Epithelial cell of proximal tubule (primary cell): Measurements from ENCODE around the gene HINT1. TPM values are rescaled to one million over a fixed set of nuclear protein-coding genes. Genes with fewer than 3 reads are reported as not detected.
A peak's percentile ranks its signal among the peaks of the same experiment; 100 is the strongest.

Source experiments
- DNase-seq: peaks from one replicate; pipeline ENCODE4 v3.0.0-alpha.2; 2011; ENCODE audit warnings: low read depth
- H3K4me3 ChIP-seq: 2 replicates; pipeline ENCODE4 v1.5.1; 2011; ENCODE audit warnings: low read depth, mild to moderate bottlenecking, low read length
- CTCF ChIP-seq: conservative IDR thresholded peaks from 2 replicates; pipeline ENCODE4 v1.5.1; 2012; ENCODE audit warnings: low read depth, mild to moderate bottlenecking, low read length
- total RNA-seq: library from RNA; depleted of rRNA; stranded (reverse); fragments of >200 nt; gene quantifications from 2 replicates; pipeline ENCODE4 v1.2.3, GENCODE V29; 2015

The HINT1 gene
- total RNA-seq, 1 donor from 2014 or later: 333 TPM

- DNase-seq: no peak
- TF ChIP-seq CTCF: no peak
- H3K4me3 ChIP-seq: no peak overlapping the region
Measured at GRCh38 chr5:131180407-131180806, 15.4 kb upstream of the HINT1 start.

GRCh38 chr5:131171276-131171810 lies 6.3 kb upstream of the HINT1 start:
- TF ChIP-seq CTCF: no peak
- peak overlapping the region; percentile 70 for H3K4me3 ChIP-seq
- no peak for DNase-seq

GRCh38 chr5:131170540-131171275 lies 5.7 kb upstream of the HINT1 start, which contains the start of gene LYRM7:
Gene LYRM7, plus strand, starts transcription at chr5:131170944. Its CDS starts 77 bp downstream, at chr5:131171021.
- peak; percentile 95 for DNase-seq
- no peak for TF ChIP-seq CTCF
- peak within 1 kb of the TSS; percentile 70 for H3K4me3 ChIP-seq

- no peak for DNase-seq
- TF ChIP-seq CTCF: no peak
- peak overlapping the region; percentile 70 for H3K4me3 ChIP-seq
Measured at GRCh38 chr5:131169810-131170539, 4.9 kb upstream of the HINT1 start.

- TF ChIP-seq CTCF: no peak
- H3K4me3 ChIP-seq: no peak overlapping the region
- no peak for DNase-seq
Measured at GRCh38 chr5:131167615-131168014, 2.6 kb upstream of the HINT1 start.

GRCh38 chr5:131164191-131165118 lies 601 bp downstream of the HINT1 start:
- DNase-seq: no peak
- peak overlapping the region; percentile 89 for H3K4me3 ChIP-seq
- TF ChIP-seq CTCF: no peak
